ENCODE measurements around the gene BCL2L13.

- TF ChIP-seq CTCF (IDR thresholded peaks at IDR 0.05) (no peak), POLR2A (IDR thresholded peaks at IDR 0.05) (no peak), POLR2AphosphoS5 (IDR thresholded peaks at IDR 0.05) (no peak), EP300 (IDR thresholded peaks at IDR 0.05) (no peak)
Observed at GRCh38 chr22:17597217-17597616, 41.3 kb upstream of the BCL2L13 start.
